H1 (cell line): ENCODE data around the gene USB1.

Source experiments
- HDAC6 ChIP-seq: IDR thresholded peaks from one replicate; pipeline ENCODE4 v1.7.1; 2012; ENCODE audit warnings: low read depth, mild to moderate bottlenecking, inconsistent platforms, low read length, moderate library complexity
- ZNF274 ChIP-seq: IDR thresholded peaks from 2 replicates; pipeline ENCODE4 v1.7.0; 2012; ENCODE audit warnings: low read length, borderline replicate concordance; ENCODE audit errors: extremely low read depth

DNA sequence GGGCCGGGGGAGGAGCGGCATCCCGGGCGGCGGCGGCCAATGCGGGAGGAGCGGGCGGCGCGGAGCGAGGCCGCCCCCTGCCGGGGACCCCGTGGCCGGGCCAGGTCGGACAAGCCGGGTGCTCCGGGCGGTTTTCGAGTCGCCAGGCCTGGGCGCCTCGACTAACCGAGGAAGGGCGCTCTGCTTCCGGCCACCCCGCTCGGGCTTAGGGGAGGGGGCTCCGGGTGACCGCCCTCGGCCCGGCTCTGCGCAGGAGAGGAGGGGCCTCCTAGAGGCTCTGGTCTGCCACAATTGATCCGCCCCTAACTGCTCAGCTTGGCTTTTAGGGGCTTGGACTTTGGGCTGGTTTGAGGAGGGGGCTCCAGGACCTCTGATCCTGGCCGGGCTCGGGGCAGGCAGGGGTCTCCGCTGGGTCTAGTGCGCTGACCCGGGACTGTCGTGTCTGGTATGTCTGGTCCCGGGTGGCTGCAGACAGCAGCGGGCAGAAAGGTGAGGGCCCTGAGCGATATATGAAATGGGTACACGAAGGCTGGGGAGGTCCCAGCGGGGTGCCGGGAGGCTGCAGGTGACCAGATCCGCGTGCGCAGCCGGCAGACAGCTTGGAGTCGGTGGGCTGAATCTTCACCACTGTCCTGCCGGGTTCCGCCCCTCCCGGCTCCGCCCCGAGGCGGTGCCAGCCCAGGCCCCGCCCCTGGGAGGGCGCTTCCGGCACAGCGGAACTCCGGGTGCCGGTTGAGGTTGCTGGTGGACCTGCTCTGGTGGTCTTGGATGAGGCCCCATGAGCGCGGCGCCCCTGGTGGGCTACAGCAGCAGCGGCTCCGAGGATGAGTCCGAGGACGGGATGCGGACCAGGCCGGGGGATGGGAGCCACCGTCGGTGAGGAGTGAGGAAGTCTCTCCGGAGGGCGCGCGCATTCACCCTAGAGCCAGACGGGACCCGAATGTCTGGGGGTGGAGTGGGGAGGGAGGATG lies at the start of gene USB1:
- TF ChIP-seq HDAC6 = no peak
- no peak for TF ChIP-seq ZNF274
